HG02938 (cell line): ENCODE results near the gene FAM163B.

Source experiments
- ATAC-seq: cut with Tn5 transposase; IDR thresholded peaks from one replicate; pipeline ENCODE4 v1.9.1; 2021; ENCODE audit warnings: mild to moderate bottlenecking, moderate library complexity; ENCODE audit not compliant: unreplicated experiment

The FAM163B gene

DNA sequence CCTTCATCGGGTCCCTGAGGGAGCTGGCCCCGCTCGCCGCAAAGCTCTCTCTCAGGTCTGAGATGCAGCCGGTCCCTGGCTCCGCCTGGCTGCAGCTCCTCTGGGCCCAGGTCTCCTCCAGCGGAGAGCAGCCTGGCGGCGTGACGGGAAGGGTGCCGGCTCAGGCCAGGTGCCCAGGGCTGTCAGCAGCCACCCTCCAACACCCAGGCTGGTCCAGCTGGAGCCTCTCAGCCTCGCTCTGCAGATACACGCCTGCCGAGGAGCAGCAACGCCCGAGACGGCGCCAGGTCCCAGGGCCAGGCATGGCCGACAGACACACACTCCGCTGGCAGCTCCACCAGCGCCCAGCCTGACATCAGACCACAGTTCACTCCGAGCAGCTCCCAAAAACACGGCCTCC lies 25.6 kb downstream of the FAM163B start:
- no peak for ATAC-seq

DNA sequence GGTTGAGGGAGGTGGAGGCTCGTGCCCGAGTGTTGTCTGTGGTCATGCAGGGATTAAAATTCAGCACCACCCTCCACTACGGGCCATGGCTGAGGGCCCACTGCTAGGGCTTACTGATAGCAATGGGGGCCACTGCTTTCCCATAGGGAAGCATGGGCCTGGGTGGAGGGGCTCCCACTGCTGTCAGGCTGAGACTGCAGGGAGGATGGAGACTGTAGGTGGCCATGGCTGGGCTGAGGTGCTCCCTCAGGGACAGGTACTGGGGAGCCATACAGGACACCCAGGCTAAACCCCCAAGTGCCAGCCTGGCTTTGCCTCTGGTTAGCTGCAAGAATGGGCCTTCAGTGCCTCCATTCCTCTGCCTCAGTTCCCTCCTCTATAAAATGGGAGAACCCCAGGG lies 26.1 kb downstream of the FAM163B start:
- ATAC-seq, result no peak

DNA sequence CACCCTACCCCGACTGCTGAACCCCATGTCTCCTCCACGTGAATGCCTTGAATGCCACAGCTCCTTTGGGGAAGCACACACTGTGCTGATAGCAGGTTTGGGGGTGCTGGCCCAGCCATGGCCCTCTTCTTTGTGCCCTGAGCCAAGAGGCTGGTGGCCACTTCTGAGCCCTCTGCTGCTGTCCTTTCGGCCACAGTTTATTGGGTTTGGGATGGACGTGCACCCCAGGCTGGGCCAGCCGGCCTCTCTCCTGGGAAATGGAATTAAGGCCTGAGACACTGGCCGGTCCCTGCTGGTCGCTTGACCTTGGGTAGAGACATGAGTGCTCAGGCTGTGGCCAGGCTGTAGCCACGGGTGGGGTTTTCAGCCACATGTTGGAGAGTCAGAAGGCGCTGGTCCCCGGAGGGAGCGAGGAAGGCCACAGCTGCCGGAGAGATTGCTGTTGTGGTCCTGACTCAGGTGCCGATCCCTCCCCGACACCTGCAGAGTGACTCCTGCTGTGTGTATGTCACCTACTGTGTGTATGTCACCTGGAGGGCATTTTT lies 26.6 kb downstream of the FAM163B start:
- ATAC-seq, result no peak

DNA sequence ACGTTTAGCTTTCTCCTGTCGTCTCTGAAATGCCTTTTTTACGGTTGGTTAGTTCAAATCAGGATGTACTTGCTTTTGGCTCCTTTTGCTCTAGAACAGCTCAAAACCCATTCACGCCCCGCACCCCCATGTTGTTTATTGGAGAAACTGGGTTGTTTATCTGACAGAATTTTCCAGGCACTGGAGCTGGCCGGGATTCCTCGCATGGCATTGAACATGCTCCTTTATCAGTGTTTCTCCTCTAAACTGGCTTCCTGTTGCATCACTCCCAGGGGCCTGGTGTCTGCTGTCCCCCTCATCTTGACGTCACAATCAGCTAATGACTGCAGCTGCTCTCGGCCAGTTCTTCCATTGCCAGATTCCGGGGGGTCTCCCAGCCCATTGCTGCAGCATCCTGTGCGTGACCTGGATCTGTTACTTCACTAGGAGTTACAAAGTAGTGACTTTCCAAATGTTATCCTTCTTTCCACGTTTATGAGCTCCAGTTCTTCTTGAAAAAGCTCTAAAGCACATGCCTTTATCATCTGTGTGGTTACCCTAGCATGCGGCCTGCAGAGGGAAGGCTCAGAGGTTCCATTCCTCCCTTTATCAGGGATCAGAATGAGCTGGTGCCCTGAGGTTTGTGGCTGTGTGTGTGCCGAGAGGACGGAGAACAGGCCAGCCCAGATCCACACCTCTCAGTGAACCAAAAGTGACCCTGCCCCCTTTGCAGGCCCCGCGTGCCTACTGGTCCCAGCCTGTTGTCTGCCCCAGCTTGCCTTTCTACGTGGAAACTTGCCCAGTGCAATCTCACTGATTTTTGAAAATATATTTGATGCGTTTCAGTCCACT lies 27.5 kb downstream of the FAM163B start:
- ATAC-seq, result no peak

GRCh38 chr9:133581011-133581410 lies 28.2 kb downstream of the FAM163B start:
- no peak for ATAC-seq

GRCh38 chr9:133580419-133580738 lies 28.8 kb downstream of the FAM163B start:
- no peak for ATAC-seq

DNA sequence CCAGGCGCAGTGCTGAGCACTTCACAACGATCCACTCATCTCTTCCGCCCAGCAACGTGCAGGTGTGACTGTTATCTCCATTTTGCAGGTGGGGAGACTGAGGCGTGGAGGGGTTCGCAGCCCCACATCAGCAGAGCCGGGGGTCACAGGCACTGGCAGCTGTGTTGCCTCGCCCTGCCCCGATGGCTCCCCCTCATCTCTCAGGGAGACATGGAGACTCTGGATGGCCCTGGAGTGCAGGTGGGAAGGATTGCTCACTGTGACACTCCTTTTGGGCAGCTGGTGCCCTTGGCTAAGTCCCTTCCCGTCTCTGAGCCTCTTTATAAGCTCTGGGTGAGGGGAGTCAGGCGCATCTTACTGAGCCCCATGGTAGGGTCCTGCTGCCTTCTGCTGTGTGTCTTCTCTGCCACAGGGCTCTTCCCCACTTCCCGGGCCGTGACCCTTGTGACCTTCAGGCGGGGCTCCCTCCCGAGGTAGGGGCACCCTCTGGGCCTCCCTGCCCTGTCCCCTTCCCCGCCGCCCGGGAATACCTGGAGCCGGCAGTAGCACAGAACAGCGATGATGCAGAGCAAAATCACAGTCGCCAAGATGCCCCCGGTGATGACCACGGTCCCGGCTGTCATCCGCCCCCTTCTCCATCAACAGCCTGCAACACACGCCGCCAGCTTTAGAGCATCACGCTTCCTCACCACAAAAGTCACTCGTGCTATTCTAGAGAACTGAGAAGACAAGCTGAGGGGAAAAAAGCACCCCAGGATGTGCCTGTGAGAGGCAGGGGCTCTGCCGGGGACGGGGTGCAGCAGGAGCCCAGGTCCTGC lies 29.4 kb downstream of the FAM163B start:
- no peak for ATAC-seq

GRCh38 chr9:133578524-133579441 lies 30.4 kb downstream of the FAM163B start:
- ATAC-seq, result no peak

DNA sequence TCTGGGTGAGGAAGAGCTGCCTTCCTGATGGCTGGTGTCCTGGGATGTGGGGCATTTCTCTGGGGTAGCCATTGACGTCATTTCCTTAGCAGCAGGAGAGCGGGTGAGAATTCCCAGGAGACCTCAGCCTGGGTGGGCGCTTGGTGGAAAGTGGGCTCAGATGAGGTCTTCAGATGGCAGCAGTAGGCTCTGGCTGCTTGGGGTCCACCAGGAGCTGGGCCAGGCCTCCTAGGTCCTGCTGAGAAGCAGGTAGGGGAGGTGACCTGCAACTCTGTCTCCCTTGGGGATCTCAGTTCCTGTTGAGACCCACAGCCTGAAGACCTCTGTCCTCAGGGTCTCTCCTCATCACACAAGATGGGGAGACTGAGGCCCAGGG lies 31.5 kb downstream of the FAM163B start:
- no peak for ATAC-seq

GRCh38 chr9:133576875-133577736 lies 32.1 kb downstream of the FAM163B start:
- ATAC-seq, result no peak

- no peak for ATAC-seq
Measured at GRCh38 chr9:133576031-133576874, 32.9 kb downstream of the FAM163B start.

DNA sequence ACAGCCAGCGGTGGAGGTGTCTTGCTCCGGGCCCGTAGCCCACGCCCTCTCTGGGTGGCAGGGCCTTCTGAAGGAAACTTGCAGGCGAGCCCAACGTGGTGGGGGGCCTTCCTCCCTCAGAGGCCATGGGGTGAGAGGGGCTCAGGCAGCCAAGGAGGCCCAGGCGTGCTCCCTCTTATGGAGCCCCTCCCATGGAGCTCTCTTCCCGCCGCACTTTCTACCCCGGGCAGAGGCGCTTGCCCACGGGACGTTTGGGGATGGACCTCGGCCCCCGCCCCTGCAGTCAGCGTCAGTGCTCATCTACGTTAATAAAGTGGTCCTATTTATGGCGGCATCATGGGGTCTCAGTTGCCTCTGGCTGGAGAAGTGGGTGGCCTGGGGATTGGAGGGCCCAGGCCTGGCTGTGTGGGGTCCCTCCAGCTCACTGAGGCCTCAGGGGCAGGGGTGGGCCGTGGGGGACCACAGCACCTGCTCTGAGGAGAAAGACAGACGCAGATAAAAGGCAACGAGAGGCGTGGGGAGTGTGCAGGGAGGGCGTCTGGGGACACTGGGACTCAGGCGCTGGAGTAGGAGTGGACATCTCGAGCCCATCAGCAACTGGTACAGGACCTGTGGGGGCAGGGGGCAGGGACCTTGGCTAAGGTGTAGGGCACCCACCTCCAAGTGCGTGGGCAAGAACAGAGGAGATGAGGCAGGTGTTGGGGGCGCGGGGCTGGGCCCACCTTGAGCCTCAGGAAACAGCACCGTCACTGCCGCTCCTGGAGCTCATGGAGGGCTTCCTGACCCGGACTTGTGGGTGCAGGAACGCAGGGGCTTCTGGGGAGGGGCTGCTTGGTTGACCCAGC lies 33.8 kb downstream of the FAM163B start:
- no peak for ATAC-seq

DNA sequence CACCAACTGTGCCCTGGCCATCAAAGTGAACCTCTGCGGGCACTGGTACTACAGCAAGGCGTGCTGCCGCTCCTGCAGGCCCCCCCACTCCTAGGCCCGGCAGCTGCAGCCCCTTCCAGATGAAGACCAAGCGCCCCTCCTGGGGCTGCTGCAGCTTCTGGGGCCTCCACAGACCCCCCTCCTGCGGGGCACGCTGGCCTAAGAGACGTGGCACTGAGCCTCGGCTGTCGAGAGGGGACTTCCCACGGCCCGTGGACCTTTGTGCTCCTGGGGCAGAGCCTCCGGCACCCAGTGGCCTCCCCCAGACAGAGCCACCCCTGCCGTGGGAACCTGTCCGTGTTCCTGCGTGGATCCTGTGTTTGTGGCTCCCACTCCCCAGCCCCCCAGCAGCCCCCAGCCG lies 34.4 kb downstream of the FAM163B start:
- ATAC-seq, result no peak

- no peak for ATAC-seq
Measured at GRCh38 chr9:133573791-133574515, 35.2 kb downstream of the FAM163B start.

DNA sequence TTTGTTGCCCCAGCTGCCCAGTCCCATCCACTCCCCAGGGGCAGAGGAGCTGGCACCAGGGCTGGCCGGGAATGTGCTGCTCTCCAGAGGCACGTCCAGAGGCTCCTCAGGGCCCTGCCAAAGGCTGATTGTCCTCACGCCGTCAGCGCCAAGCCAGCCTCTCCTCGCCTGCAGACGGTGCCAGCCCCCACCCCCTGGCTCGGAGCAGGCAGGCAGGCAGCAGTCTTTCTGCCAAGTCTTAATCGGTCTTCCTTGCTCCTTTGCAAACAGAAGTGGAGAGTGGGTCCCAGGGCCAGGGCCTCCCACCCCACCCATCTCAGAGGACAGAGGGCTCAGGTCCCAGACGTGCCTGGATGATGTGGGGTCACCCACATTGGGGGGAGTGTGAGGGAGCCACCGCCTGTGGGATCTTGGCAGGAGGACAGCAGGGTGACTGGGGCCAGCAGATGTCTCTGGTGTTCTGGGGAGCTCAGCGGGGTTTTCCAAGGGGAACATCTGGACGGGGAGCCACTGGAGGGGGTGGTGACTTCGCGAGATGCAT lies 36.3 kb downstream of the FAM163B start:
- ATAC-seq, result no peak

GRCh38 chr9:133571896-133572595 lies 37.1 kb downstream of the FAM163B start:
- no peak for ATAC-seq
